ENCODE results near the gene MINPP1.

DNA sequence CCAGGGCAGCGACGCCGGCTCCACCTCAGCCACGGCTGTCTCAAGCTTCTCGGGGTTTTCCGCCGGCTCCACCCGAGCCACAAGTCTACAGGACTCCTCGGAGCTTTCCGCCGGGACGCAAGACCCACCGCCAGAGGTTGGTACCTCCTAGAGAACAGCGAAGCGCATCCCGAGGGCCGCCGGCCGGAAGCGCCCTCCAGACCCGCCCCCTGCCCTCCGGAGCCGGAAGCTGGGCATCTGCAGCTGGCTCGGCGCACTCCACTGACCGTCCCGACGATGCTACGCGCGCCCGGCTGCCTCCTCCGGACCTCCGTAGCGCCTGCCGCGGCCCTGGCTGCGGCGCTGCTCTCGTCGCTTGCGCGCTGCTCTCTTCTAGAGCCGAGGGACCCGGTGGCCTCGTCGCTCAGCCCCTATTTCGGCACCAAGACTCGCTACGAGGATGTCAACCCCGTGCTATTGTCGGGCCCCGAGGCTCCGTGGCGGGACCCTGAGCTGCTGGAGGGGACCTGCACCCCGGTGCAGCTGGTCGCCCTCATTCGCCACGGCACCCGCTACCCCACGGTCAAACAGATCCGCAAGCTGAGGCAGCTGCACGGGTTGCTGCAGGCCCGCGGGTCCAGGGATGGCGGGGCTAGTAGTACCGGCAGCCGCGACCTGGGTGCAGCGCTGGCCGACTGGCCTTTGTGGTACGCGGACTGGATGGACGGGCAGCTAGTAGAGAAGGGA, at the start of gene MINPP1:
- TF ChIP-seq CTCF (conservative IDR thresholded peaks at IDR 0.05; ENCODE audit: low read depth, low read length) (no peak), EZH2 (IDR thresholded peaks at IDR 0.05; ENCODE audit: borderline replicate concordance, low read depth, low read length, poor library complexity, severe bottlenecking) (no peak)
